Endodermal cell (in vitro differentiated cells): ENCODE measurements around the gene SMIM31. TPM values are rescaled to one million over a fixed set of nuclear protein-coding genes. Genes with fewer than 3 reads are reported as not detected.

Source experiments
- DNase-seq: peaks from one replicate; pipeline ENCODE4 v3.0.0-alpha.2; 2017
- H3K27ac ChIP-seq: 2 replicates; pipeline ENCODE4 v1.5.1; 2013; ENCODE audit warnings: mild to moderate bottlenecking, low read depth, low read length, moderate library complexity
- H3K27me3 ChIP-seq: 2 replicates; pipeline ENCODE4 v1.6.1; 2013; ENCODE audit warnings: mild to moderate bottlenecking, low read length, moderate library complexity; ENCODE audit not compliant: insufficient read depth, control insufficient read depth, poor library complexity, severe bottlenecking
- H3K36me3 ChIP-seq: 2 replicates; pipeline ENCODE4 v1.7.0; 2013; ENCODE audit warnings: mild to moderate bottlenecking, low read length, moderate library complexity; ENCODE audit not compliant: control insufficient read depth, insufficient read depth
- H3K4me1 ChIP-seq: one replicate; pipeline ENCODE4 v1.7.0; 2013; ENCODE audit warnings: low read length; ENCODE audit not compliant: control insufficient read depth, insufficient read depth
- H3K4me3 ChIP-seq: 2 replicates; pipeline ENCODE4 v1.5.1; 2013; ENCODE audit warnings: mild to moderate bottlenecking, low read length, moderate library complexity
- H3K9ac ChIP-seq: 2 replicates; pipeline ENCODE4 v1.6.1; 2013; ENCODE audit warnings: mild to moderate bottlenecking, low read length, moderate library complexity; ENCODE audit not compliant: poor library complexity, severe bottlenecking; ENCODE audit errors: extremely low read depth
- H3K9me3 ChIP-seq: 2 replicates; pipeline ENCODE4 v1.6.1; 2013; ENCODE audit warnings: mild to moderate bottlenecking, low read length, moderate library complexity; ENCODE audit not compliant: control insufficient read depth
- H3K27ac Mint-ChIP-seq: 2 replicates; pipeline ENCODE4 v1.8.0; 2020; ENCODE audit warnings: mixed read lengths
- H3K27me3 Mint-ChIP-seq: 2 replicates; pipeline ENCODE4 v1.8.0; 2021; ENCODE audit warnings: mild to moderate bottlenecking, mixed read lengths; ENCODE audit not compliant: insufficient read depth
- H3K36me3 Mint-ChIP-seq: 2 replicates; pipeline ENCODE4 v1.8.0; 2020; ENCODE audit warnings: low read depth, mixed read lengths
- H3K4me1 Mint-ChIP-seq: 2 replicates; pipeline ENCODE4 v1.8.0; 2020; ENCODE audit warnings: mixed read lengths
- H3K4me3 Mint-ChIP-seq: 2 replicates; pipeline ENCODE4 v1.8.0; 2020; ENCODE audit warnings: mild to moderate bottlenecking, moderate library complexity, mixed read lengths
- H3K9me3 Mint-ChIP-seq: 2 replicates; pipeline ENCODE4 v1.8.0; 2020; ENCODE audit warnings: mild to moderate bottlenecking, mixed read lengths
- CTCF ChIP-seq: fragments of 200-600 bp; sonication (generic); conservative IDR thresholded peaks from 2 replicates; pipeline ENCODE4 v1.5.0; 2021; ENCODE audit warnings: antibody characterized with exemption, mild to moderate bottlenecking
- WGBS, 2 experiments: methylation state at CpG; one replicate each; pipeline versions ENCODE4 v1.1.5 to v1.1.7; 2013; ENCODE audit warnings: missing lambda C conversion rate in 2 of 2, mixed read lengths in 1 of 2; ENCODE audit not compliant: insufficient coverage in 1 of 2, insufficient read length in 1 of 2; 5-methylcytosine and 5-hydroxymethylcytosine counted together
- total RNA-seq, 2 donors: library from RNA; stranded (reverse); fragmentation: NEBNext Ultra II Directional in 1 of 2; extraction: Animal tissue kit (Norgen Biotek cat#: 25700) in 1 of 2; gene quantifications; 2 replicates in 1 of 2; 3 replicates in 1 of 2; pipeline ENCODE4 v1.2.1, GENCODE V29; 2021

Gene SMIM31
- total RNA-seq, 2 donors from 2014 or later, result not detected

- Mint-ChIP-seq H3K9me3 (no peaks in the 10 kb centered on the region), H3K4me1 (peaks cover 27% of the 10 kb centered on the region), H3K36me3 (no peaks in the 10 kb centered on the region), H3K4me3 (no peak overlapping the region), H3K27ac (no peak overlapping the region), H3K27me3 (no peaks in the 10 kb centered on the region)
- 89 to 92% methylated on average over 3 of the region's 3 CpGs for WGBS, 2 experiments
- no peak overlapping the region for H3K27ac ChIP-seq
- H3K27me3 ChIP-seq, result no peaks in the 10 kb centered on the region
- H3K9me3 ChIP-seq, result no peaks in the 10 kb centered on the region
- peaks cover 9% of the 10 kb centered on the region for H3K4me1 ChIP-seq
- no peak for DNase-seq
- H3K36me3 ChIP-seq, result no peaks in the 10 kb centered on the region
- TF ChIP-seq CTCF, result no peak
- H3K4me3 ChIP-seq, result no peak overlapping the region
- H3K9ac ChIP-seq, result no peak overlapping the region
These were observed 48.5 kb downstream of the SMIM31 start for GRCh38 chr4:164802301-164802901.

GRCh38 chr4:164803702-164804101 is 49.8 kb downstream of the SMIM31 start:
- WGBS, 2 experiments, result 89 to 95% methylated on average over 6 to 8 of the region's 8 CpGs
- Histone ChIP-seq H3K9ac (no peak overlapping the region), H3K27ac (no peak overlapping the region), H3K36me3 (no peaks in the 10 kb centered on the region), H3K4me1 (peaks cover 12% of the 10 kb centered on the region), H3K4me3 (no peak overlapping the region), H3K27me3 (no peaks in the 10 kb centered on the region), H3K9me3 (no peaks in the 10 kb centered on the region)
- TF ChIP-seq CTCF, result no peak
- no peak for DNase-seq
- no peak overlapping the region for H3K27ac Mint-ChIP-seq
- H3K36me3 Mint-ChIP-seq, result no peaks in the 10 kb centered on the region
- H3K27me3 Mint-ChIP-seq, result no peaks in the 10 kb centered on the region
- H3K4me3 Mint-ChIP-seq, result no peak overlapping the region
- peaks cover 30% of the 10 kb centered on the region for H3K4me1 Mint-ChIP-seq
- H3K9me3 Mint-ChIP-seq, result no peaks in the 10 kb centered on the region

GRCh38 chr4:164807611-164808010 is 53.7 kb downstream of the SMIM31 start:
- Mint-ChIP-seq H3K4me3 (no peak overlapping the region), H3K36me3 (no peaks in the 10 kb centered on the region), H3K27me3 (no peaks in the 10 kb centered on the region), H3K4me1 (peaks cover 19% of the 10 kb centered on the region), H3K27ac (no peak overlapping the region), H3K9me3 (no peaks in the 10 kb centered on the region)
- Histone ChIP-seq H3K27me3 (no peaks in the 10 kb centered on the region), H3K27ac (no peak overlapping the region), H3K4me1 (peaks cover 12% of the 10 kb centered on the region), H3K9ac (no peak overlapping the region), H3K4me3 (no peak overlapping the region), H3K36me3 (no peaks in the 10 kb centered on the region), H3K9me3 (no peaks in the 10 kb centered on the region)
- peak; percentile 73 for DNase-seq
- TF ChIP-seq CTCF, result no peak
- WGBS, 2 experiments, result 63 to 70% methylated on average over 6 to 11 of the region's 12 CpGs
